ENCODE measurements around the gene SLC39A11.

The SLC39A11 gene

DNA sequence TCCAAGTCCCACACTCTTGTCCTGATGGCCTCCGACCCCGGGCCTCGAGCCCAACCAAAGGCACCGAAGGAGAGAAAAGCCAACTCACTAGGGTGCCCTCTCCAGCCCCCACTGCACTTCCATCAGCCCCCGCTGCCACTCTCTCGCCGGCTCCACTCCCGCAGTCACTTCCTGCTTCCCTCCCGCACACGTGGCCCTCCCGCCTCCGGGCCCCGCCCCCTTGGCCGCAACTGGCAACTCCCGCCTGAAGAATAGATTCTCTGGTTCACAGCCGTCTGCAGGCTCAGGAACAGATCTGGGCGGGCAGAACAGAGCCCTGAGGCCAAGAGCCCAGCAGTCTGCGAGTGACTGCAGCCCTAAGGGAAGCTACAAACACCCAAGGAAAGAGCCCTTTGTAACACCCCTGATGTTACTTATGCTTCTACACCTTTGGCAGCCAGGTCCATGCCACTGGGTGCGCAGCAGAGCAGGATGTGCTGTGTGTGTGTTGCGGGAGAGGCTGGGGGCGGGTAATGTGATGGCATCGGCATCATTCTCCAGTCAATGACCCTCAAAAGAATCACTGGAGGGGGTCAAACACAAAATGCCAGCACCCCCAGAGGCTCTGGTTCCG is at the start of gene SLC39A11:
TSS of gene SLC39A11 (minus strand) at position 166 of the 613 bp plus-strand sequence. CDS start 3,924 bp downstream, outside the sequence.
- peak; percentile 38 for DNase-seq (ENCODE audit: low read depth, low spot score)
- ChIA-PET POLR2A (no interaction called here), CTCF (interaction anchor here (1.0 to 2.7 kb wide), 4 partner anchors 12 to 536 kb away, joined by 3 to 13 read pairs (median 4); no protein-coding TSS in a partner anchor)
- TF ChIP-seq CTCF (IDR thresholded peaks at IDR 0.05; ENCODE audit: insufficient read depth, low read length, missing control alignments): no peak
- peak within 1 kb of the TSS; percentile 87 for H3K4me3 ChIP-seq (ENCODE audit: low read depth, low read length)

DNA sequence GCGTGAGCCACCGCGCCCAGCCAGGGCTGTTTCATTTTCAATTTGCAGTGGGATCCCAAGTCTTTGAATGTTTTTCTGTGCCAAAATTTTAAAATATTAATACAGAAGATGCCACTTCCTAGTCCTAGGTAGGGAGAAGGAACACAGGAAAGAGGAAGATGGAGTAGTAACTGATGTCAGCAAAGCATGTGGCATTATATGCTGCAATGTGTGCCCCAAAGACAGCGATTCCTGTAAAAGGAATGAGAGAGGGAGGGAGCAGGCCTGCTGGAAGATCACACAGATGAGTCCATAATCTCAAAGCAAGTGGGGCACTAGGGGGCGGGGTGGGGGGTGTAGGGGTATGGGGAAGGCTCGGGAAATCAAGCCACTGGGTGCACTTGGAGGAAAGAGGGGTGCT is 48.9 kb upstream of the SLC39A11 start:
- POLR2A ChIA-PET: no interaction called here
- no peak for DNase-seq (ENCODE audit: low read depth, low spot score)
- no peak for TF ChIP-seq CTCF (IDR thresholded peaks at IDR 0.05; ENCODE audit: insufficient read depth, low read length, missing control alignments)
- CTCF ChIA-PET: no interaction called here
- no peak overlapping the region for H3K4me3 ChIP-seq (ENCODE audit: low read depth, low read length)

GRCh38 chr17:73140566-73140965 is 48.1 kb upstream of the SLC39A11 start:
- POLR2A ChIA-PET: no interaction called here
- CTCF ChIA-PET: interaction anchor here (1.0 to 5.1 kb wide), 3 partner anchors 16 to 414 kb away, joined by 3 to 22 read pairs (median 4); no protein-coding TSS in a partner anchor
- no peak for DNase-seq (ENCODE audit: low read depth, low spot score)
- TF ChIP-seq CTCF (IDR thresholded peaks at IDR 0.05; ENCODE audit: insufficient read depth, low read length, missing control alignments): no peak
- H3K4me3 ChIP-seq (ENCODE audit: low read depth, low read length): no peak overlapping the region

- TF ChIP-seq CTCF (IDR thresholded peaks at IDR 0.05; ENCODE audit: insufficient read depth, low read length, missing control alignments): no peak
- H3K4me3 ChIP-seq (ENCODE audit: low read depth, low read length): no peak overlapping the region
- ChIA-PET CTCF (interaction anchor here (1.1 to 5.1 kb wide), 2 partner anchors 12 to 17 kb away, joined by 3 to 22 read pairs; no protein-coding TSS in a partner anchor), POLR2A (no interaction called here)
- DNase-seq (ENCODE audit: low read depth, low spot score): no peak
Observed at GRCh38 chr17:73139296-73139695, 46.8 kb upstream of the SLC39A11 start.

GRCh38 chr17:73138541-73139138 is 46.2 kb upstream of the SLC39A11 start:
- TF ChIP-seq CTCF (IDR thresholded peaks at IDR 0.05; ENCODE audit: insufficient read depth, low read length, missing control alignments): no peak
- no peak overlapping the region for H3K4me3 ChIP-seq (ENCODE audit: low read depth, low read length)
- CTCF ChIA-PET: interaction anchor here (1.1 to 5.1 kb wide), 2 partner anchors 12 to 18 kb away, joined by 3 to 22 read pairs; no protein-coding TSS in a partner anchor
- POLR2A ChIA-PET: no interaction called here
- DNase-seq (ENCODE audit: low read depth, low spot score): no peak

- TF ChIP-seq CTCF (IDR thresholded peaks at IDR 0.05; ENCODE audit: insufficient read depth, low read length, missing control alignments): no peak
- DNase-seq (ENCODE audit: low read depth, low spot score): no peak
- H3K4me3 ChIP-seq (ENCODE audit: low read depth, low read length): no peak overlapping the region
- ChIA-PET POLR2A (no interaction called here), CTCF (interaction anchor here (5.1 kb wide), 1 partner anchor 19 kb away, joined by 22 read pairs; no protein-coding TSS in a partner anchor)
Observed at GRCh38 chr17:73137376-73137775, 44.9 kb upstream of the SLC39A11 start.

All from AG04449 (cell line).